Suppressor macrophage treated with lipopolysaccharide for 4 hours (primary cell): Measurements from ENCODE around the gene TSHZ3.

Experiments used
- DNase-seq: peaks from one replicate; pipeline ENCODE4 v3.0.0-alpha.2; 2020

TSHZ3 gene

GRCh38 chr19:31260171-31260933 lies 88.9 kb downstream of the TSHZ3 start:
- no peak for DNase-seq

- no peak for DNase-seq
These were observed 90.8 kb downstream of the TSHZ3 start for GRCh38 chr19:31258211-31259052.

GRCh38 chr19:31257426-31258130 lies 91.7 kb downstream of the TSHZ3 start:
- DNase-seq: no peak

- DNase-seq: no peak
These were observed 92.2 kb downstream of the TSHZ3 start for GRCh38 chr19:31257025-31257424.

DNA sequence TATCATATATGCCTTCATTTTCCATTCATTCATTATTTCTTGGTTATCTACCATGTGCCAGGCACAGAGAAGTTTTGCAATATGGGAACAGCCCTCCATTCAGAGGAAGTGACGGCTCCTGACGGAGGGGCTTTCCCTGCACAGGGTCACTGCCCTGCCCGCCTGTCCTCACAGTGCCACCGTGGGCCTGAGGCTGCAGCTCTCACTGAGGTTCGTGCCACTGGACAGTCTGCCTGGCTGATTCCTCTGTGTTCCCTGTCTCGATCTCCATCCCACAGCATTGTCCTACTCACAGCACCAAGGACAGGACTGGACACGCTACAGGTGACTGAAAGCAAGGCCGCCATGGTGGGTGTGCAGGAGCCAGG lies 92.7 kb downstream of the TSHZ3 start:
- DNase-seq: peak; percentile 85

- no peak for DNase-seq
These were observed 93.2 kb downstream of the TSHZ3 start for GRCh38 chr19:31255831-31256592.

DNA sequence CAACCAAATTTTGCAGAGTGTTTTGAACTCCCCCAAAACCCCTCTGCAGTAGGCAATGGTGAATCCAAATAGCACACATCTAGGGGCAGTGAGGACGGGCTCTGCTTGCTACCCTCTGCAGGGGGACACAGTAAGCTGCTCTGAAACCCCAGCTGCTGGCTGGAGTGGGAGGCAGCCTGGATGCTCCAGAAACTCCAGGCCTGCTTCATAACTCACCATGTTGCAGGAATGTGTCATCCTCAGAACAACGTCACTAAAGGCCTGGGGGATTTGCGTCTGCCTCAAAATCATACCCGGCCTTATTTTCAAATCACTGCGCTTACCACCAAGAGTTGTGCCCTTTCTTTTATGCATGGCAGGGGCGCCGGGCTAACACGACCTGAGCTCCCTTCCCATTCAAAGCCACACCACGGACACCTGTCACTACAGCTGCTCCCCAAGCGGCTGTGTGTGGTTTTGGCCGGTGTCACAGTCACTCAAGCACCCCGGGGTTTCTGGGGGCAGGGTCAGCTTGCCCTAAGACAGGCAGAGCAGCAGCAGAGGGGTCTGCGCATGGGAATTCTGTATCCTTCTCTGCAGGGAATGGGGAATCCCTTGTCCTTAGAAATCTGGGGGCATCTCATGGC lies 93.9 kb downstream of the TSHZ3 start:
- DNase-seq: no peak

- no peak for DNase-seq
These were observed 94.6 kb downstream of the TSHZ3 start for GRCh38 chr19:31254611-31255010.

- DNase-seq: no peak
These were observed 95.1 kb downstream of the TSHZ3 start for GRCh38 chr19:31254180-31254551.

GRCh38 chr19:31253526-31254179 lies 95.6 kb downstream of the TSHZ3 start:
- DNase-seq: peak; percentile 26

DNA sequence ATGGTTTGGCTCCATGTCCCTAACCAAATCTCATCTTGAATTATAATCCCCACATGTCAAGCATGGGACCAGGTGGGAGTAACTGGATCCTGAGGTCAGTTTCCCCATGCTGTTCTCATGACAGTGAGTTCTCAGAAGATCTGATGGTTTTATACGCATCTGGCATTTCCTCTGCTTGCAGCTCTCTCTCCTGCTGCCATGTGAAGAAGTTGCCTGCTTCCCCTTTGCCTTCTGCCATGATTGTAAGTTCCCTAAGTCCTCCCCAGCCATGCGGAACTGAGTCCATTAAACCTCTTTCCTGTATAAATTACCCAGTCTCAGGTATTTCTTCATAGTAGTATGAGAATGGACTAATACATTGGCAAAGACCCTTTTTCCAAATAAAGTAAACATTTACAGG lies 96.8 kb downstream of the TSHZ3 start:
- DNase-seq: peak; percentile 41

GRCh38 chr19:31249217-31249616 lies 100.0 kb downstream of the TSHZ3 start:
- no peak for DNase-seq

GRCh38 chr19:31235806-31236205 lies 113.4 kb downstream of the TSHZ3 start:
- DNase-seq: no peak

DNA sequence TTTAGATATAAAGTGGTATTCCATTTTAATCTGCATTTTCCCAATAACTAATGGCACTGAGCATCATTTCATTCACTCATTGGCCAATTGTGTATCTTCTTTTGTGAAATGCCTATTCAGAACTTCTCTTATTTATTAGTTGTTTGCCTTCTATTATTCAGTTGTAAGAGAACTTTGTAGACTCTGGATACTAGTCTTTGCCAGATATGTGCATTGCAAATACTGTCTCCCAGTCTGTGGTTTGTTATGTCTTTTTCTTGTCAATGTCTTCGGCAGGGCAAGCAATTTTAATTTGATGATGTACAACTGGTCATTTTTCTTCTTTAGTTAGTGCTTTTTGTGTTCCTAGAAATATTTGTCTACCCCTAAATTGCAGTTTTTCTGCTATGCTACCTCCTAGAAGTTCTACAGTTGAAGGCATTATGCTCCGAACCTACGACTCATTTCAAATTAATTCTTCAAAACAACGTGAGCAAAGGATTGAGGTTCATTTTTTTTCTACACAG lies 115.9 kb downstream of the TSHZ3 start:
- no peak for DNase-seq

DNA sequence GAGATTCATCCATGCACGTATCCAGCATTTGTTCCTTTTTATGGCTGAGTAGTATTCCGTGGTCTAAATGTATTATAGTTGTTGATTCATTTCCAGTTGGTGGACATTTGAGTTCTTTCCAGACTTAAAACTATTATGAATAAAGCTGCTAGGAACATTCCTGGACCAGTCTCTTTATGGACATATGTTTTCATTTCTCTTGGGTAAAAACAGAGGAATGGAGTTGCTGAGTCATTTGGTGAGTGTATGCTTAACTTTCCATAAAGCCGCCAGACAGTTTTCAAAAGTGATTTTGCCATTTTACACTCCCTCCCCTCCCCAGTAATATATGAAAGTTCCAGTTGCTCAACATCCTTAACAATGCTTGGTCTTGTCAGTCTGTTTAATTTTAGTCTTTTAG lies 116.4 kb downstream of the TSHZ3 start:
- no peak for DNase-seq

- no peak for DNase-seq
These were observed 117.1 kb downstream of the TSHZ3 start for GRCh38 chr19:31232180-31232579.

DNA sequence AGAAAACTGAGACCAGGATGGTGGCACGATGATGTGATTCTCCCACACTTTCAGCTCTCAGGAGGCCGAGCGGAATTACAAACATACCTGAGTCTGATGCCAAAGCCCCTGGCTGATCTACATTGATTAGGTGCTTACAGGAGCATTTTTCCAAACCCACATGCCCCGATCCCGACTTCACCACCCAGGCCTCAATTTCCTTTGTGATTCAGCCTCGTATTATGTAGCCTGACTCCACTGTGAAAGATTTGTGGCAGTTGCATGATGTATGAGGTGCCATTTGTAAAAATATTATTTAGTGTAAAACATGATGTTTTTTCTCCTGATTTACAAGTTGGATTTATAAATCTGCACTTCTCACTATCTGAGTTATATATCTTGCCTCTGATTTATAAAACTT lies 118.0 kb downstream of the TSHZ3 start:
- no peak for DNase-seq

- peak; percentile 58 for DNase-seq
These were observed 122.9 kb downstream of the TSHZ3 start for GRCh38 chr19:31226151-31226935.
